ENCODE data around the gene TPCN1.

GRCh38 chr12:113221997-113222729 is 899 bp downstream of the TPCN1 start:
- TF ChIP-seq CTCF (CRISPR knock-in tag; IDR thresholded peaks at IDR 0.05) (no peak), ZNF18 (CRISPR knock-in tag; IDR thresholded peaks at IDR 0.05; ENCODE audit: insufficient replicate concordance) (no peak), HDAC2 (CRISPR knock-in tag; IDR thresholded peaks at IDR 0.05) (no peak), NFYB (CRISPR knock-in tag; IDR thresholded peaks at IDR 0.05) (no peak), ATF6 (CRISPR knock-in tag; conservative IDR thresholded peaks at IDR 0.05) (no peak)
